SKM-1 treated with dmso at 0.1 percent for 144 hours (cell line): ENCODE data around the gene PSD2.

Source experiments
- DNase-seq: peaks from one replicate; lab custom pipeline; 2025; ENCODE audit not compliant: unreplicated experiment; lab: John Stamatoyannopoulos, UW

The PSD2 gene

GRCh38 chr5:139810341-139811273 lies 15.0 kb downstream of the PSD2 start:
- DNase-seq = no peak

- no peak for DNase-seq
Observed at GRCh38 chr5:139811274-139811607, 15.6 kb downstream of the PSD2 start.

- no peak for DNase-seq
Observed at GRCh38 chr5:139812323-139812722, 16.7 kb downstream of the PSD2 start.

DNA sequence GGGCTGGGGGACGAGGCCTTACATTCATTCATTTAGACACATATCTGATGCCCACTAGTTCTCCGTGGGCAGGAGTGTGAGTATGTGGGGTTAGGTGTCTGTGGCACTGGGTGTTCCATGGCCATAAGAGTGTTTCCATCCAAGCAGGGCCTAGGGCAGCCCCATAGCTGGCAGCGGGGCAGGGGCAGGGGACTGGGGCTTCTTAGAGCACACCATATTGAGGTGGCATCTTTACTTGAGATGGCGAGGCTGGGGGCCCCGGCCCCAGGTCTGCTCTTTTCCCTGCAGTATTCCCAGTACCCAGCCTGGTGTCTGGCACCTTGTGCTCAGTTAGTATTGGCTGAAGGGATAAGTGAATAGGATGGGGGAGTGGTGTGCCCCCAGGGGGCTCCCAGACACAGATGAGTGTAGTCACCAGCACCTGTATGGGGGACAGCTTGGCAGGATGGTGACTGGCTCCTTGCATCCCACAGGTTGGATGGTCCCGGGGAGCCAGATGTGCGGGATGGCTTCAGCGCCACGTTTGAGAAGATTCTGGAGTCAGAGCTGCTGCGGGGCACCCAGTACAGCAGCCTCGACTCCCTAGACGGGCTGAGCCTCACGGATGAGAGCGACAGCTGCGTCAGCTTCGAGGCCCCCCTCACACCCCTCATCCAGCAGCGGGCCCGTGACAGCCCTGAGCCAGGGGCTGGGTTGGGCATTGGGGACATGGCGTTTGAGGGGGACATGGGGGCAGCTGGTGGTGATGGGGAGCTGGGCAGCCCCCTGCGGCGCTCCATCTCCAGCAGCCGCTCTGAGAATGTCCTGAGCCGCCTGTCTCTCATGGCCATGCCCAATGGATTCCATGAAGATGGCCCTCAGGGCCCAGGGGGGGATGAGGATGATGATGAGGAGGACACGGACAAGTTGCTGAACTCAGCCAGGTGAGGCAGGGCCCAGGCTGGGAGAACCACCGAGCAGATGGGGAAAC lies 17.5 kb downstream of the PSD2 start:
- DNase-seq = no peak

DNA sequence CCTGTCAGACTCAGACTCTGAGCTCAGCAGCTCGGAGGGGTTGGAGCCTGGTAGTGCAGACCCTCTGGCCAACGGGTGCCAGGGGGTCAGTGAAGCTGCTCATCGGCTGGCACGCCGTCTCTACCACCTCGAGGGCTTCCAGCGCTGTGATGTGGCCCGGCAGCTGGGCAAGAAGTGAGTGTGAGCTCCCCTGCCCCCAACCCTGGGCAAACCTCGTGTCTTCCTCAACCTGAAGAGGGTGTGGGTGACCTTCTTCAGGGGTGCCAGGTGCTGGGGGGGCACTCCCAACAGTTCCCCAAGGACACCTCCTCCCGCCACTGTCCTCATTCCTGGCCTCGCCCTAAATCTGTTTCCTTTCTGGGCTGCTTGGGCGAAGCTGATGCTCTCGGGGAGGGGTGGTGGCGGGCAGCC lies 18.6 kb downstream of the PSD2 start:
- DNase-seq = no peak

- DNase-seq = no peak
Observed at GRCh38 chr5:139814704-139815280, 19.2 kb downstream of the PSD2 start.

GRCh38 chr5:139816566-139816965 lies 21.0 kb downstream of the PSD2 start:
- no peak for DNase-seq

DNA sequence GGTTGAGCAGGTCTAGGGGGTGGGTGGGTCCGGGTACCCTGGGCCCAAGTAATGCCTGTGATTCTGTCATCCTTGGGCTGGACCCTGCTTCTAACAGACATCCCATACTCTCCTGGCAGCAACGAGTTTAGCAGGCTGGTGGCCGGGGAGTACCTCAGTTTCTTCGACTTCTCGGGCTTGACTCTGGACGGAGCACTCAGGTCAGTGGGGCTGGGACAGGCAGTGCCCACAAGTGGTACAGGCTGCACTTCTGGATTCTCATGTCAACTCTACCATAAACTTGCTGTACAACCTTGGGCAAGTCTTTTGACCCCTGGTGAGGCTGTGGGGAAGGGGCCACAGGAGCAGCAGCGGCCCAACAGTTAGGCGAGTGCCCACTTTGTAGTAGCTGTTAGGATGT lies 21.8 kb downstream of the PSD2 start:
- DNase-seq = no peak

GRCh38 chr5:139817970-139818369 lies 22.4 kb downstream of the PSD2 start:
- no peak for DNase-seq

- DNase-seq = no peak
Observed at GRCh38 chr5:139820130-139820529, 24.5 kb downstream of the PSD2 start.

- DNase-seq = no peak
Observed at GRCh38 chr5:139820606-139821005, 25.0 kb downstream of the PSD2 start.

GRCh38 chr5:139821806-139822552 lies 26.4 kb downstream of the PSD2 start:
- no peak for DNase-seq

GRCh38 chr5:139822553-139823425 lies 27.2 kb downstream of the PSD2 start:
- DNase-seq = no peak

DNA sequence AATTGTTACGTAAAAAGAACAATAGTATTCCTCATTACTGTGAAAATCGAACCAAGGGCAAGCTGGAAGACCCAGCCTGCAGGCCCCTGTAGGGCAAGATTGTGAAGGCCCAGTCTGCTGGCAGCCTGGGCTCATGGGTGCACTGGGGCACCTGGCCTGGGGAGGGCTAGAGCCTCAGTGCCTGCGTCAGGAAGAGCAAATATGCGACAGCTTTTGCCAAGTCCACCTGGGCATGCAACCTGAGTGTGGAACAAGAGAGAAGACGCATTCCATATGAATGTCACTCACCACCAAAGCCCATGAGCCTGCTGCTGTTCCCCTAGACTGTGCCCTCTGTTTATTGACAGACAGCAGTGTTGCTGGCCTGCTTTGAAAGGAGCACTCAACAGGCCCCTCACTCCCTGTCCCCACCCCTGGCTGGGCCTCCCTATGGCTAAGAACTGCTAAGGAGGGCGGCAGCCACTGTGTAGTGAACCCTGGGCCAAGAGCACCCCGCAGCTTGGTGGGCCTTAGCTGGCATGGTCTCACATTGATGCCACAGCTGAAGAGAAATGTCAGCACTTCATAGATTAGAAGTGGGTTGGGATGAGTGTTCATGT lies 28.2 kb downstream of the PSD2 start:
- no peak for DNase-seq

DNA sequence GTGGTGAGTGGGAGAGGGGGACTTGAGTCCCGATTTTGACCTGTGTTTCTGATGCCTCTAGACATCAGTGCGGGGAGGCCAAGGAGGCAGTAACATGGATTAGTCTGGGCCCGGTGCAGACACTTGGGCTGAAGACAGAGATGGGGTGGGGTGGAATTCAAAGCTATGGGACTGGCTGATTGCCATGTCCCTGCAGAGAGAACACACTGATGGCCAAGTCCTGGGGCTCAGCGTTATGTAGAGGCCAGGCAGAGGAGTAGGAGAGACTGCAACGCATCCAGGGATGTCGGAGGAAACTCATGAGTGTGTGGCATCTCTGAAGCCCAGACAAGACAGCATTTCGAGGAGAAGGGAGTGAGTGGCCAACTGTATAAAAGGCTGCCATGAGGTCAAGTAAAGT lies 30.1 kb downstream of the PSD2 start:
- no peak for DNase-seq

GRCh38 chr5:139828207-139828895 lies 32.7 kb downstream of the PSD2 start:
- DNase-seq = no peak

DNA sequence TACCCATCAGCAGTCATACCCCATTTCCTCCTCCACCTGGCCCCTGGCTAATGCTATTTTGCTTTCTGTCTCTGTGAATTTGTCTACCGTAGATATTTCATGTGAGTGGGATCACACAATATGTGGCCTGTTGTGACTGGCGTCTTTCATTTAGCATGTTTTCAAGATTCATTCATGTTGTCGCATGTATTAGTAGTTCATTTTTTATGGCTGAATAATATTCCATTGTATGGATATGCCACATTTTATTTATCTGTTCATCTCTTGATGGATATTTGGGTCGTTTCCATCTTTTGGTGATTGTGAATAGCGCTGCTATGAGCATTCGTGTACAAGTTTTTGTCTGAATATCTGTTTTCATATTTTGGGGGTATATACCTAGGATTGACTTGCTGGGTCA lies 33.9 kb downstream of the PSD2 start:
- no peak for DNase-seq

- no peak for DNase-seq
Observed at GRCh38 chr5:139831624-139832023, 36.0 kb downstream of the PSD2 start.

DNA sequence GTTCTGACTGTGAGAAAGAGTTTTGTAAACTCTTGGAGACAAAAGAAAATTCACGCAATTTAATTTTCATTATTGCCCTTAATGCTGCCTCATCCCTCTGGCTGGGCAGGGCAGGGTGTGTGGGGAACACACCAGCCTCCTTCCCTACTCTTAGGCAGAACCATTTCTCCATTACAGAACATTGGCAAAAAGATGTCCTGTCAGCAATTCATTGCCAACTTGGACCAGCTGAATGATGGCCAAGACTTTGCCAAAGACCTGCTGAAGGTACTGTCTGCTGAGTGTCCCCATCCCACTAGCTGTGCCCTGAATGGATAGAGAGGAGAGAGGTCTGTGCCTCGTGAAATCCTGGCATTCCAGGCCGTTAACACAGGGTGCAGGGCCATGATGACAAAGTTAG lies 37.9 kb downstream of the PSD2 start:
- no peak for DNase-seq
